SK-N-SH (cell line): ENCODE measurements around the gene AARS2. TPM values are rescaled to one million over a fixed set of nuclear protein-coding genes. Genes with fewer than 3 reads are reported as not detected.

Experiments used
- CTCF ChIA-PET: fragments of 300-600, 350-600 bp; formaldehyde crosslinking; extraction: SDS; loops from one replicate; lab custom pipeline; 2021; lab: Yijun Ruan, JAX
- POLR2A ChIA-PET: fragments of 350-600 bp; sonication (Branson Sonifier 250); formaldehyde crosslinking; extraction: SDS; loops from one replicate; lab custom pipeline; 2020; ENCODE audit warnings: antibody characterized with exemption, inconsistent platforms; lab: Yijun Ruan, JAX
- DNase-seq: peaks from one replicate; pipeline ENCODE4 v3.0.0; 2012
- H2AFZ ChIP-seq: fragments of 200-600 bp; sonication (generic); 2 replicates; pipeline ENCODE4 v1.8.1; 2016; ENCODE audit warnings: antibody characterized with exemption, mild to moderate bottlenecking, low read depth
- H3F3A ChIP-seq: fragments of 200-600 bp; sonication (generic); replicated peaks from 2 replicates; pipeline ENCODE3; 2016; ENCODE audit warnings: antibody characterized with exemption, mild to moderate bottlenecking; ENCODE audit not compliant: insufficient read depth
- H3K27ac ChIP-seq, 2 experiments: fragments of 200-500 bp in 1 of 2; fragments of 200-600 bp in 1 of 2; sonication (Bioruptor generic) in 1 of 2; sonication (generic), shearing (Covaris generic) in 1 of 2; 2 replicates each; pipeline versions ENCODE4 v1.5.1 to v1.6.1; 2014 to 2016; ENCODE audit warnings: low read depth in 2 of 2, inconsistent platforms in 1 of 2, low read length in 1 of 2, mild to moderate bottlenecking in 1 of 2, mixed read lengths in 1 of 2
- H3K27me3 ChIP-seq: fragments of 200-600 bp; sonication (generic), shearing (Covaris generic); 2 replicates; pipeline ENCODE4 v1.6.1; 2016; ENCODE audit warnings: mixed run types; ENCODE audit not compliant: insufficient read depth
- H3K36me3 ChIP-seq, 2 experiments: fragments of 200-500 bp in 1 of 2; fragments of 200-600 bp in 1 of 2; sonication (Bioruptor generic) in 1 of 2; sonication (generic) in 1 of 2; replicated peaks in 1 of 2; 2 replicates each; pipeline versions ENCODE3 to v1.5.1; 2014 to 2016; ENCODE audit warnings: low read length in 1 of 2, mild to moderate bottlenecking in 1 of 2; ENCODE audit not compliant: insufficient read depth in 2 of 2, control insufficient read depth in 1 of 2
- H3K4me1 ChIP-seq, 2 experiments: fragments of 200-500 bp in 1 of 2; fragments of 200-600 bp in 1 of 2; sonication (Bioruptor generic) in 1 of 2; sonication (generic), shearing (Covaris generic) in 1 of 2; 2 replicates each; pipeline versions ENCODE4 v1.5.1 to v1.6.1; 2014 to 2016; ENCODE audit warnings: low read depth in 1 of 2, low read length in 1 of 2, mixed run types in 1 of 2; ENCODE audit not compliant: insufficient read depth in 2 of 2, control insufficient read depth in 1 of 2
- H3K4me2 ChIP-seq: fragments of 200-600 bp; sonication (generic), shearing (Covaris generic); 2 replicates; pipeline ENCODE4 v1.6.1; 2017; ENCODE audit warnings: mixed run types
- H3K4me3 ChIP-seq, 2 experiments: fragments of 200-500 bp in 1 of 2; fragments of 200-600 bp in 1 of 2; sonication (Bioruptor generic) in 1 of 2; sonication (generic), shearing (Covaris generic) in 1 of 2; 2 replicates each; pipeline versions ENCODE4 v1.5.1 to v1.8.1; 2014 to 2016; ENCODE audit warnings: low read depth in 2 of 2, inconsistent platforms in 1 of 2, low read length in 1 of 2, mild to moderate bottlenecking in 1 of 2, mixed read lengths in 1 of 2, moderate library complexity in 1 of 2
- H3K79me2 ChIP-seq: fragments of 200-600 bp; sonication (generic); 2 replicates; pipeline ENCODE4 v1.8.1; 2017; ENCODE audit warnings: mild to moderate bottlenecking; ENCODE audit not compliant: insufficient read depth
- H3K9ac ChIP-seq: fragments of 200-600 bp; sonication (generic); 2 replicates; pipeline ENCODE4 v1.6.1; 2017; ENCODE audit warnings: mixed run types
- H3K9me2 ChIP-seq: fragments of 200-600 bp; sonication (generic); 2 replicates; pipeline ENCODE4 v1.6.1; 2017; ENCODE audit warnings: mixed run types
- H3K9me3 ChIP-seq: fragments of 200-600 bp; sonication (generic); 2 replicates; pipeline ENCODE4 v1.6.1; 2017; ENCODE audit warnings: mixed run types, mild to moderate bottlenecking, moderate library complexity
- H4K20me1 ChIP-seq: fragments of 200-600 bp; sonication (generic); 2 replicates; pipeline ENCODE4 v1.6.1; 2017; ENCODE audit warnings: mild to moderate bottlenecking, mixed run types; ENCODE audit not compliant: insufficient read depth
- CHD2 ChIP-seq: fragments of 150-350 bp; IDR thresholded peaks from 2 replicates; pipeline ENCODE4 v1.6.1; 2018; ENCODE audit warnings: low read length; ENCODE audit not compliant: partially characterized antibody
- ELF1 ChIP-seq: IDR thresholded peaks from 2 replicates; pipeline ENCODE4 v1.4.0; 2012
- EP300 ChIP-seq, 2 experiments: IDR thresholded peaks; 2 replicates each; pipeline versions ENCODE4 v1.4.0 to v1.6.1; 2012; ENCODE audit warnings: borderline replicate concordance in 1 of 2, low read depth in 1 of 2, low read length in 1 of 2
- EZH2phosphoT487 ChIP-seq: fragments of 200-600 bp; sonication (generic); IDR thresholded peaks from 2 replicates; pipeline ENCODE4 v1.6.1; 2017; ENCODE audit warnings: low read depth, mixed run types, mild to moderate bottlenecking, antibody characterized with exemption, moderate library complexity, borderline replicate concordance
- FOSL2 ChIP-seq: IDR thresholded peaks from 2 replicates; pipeline ENCODE4 v1.4.0; 2012; ENCODE audit warnings: low read depth, mild to moderate bottlenecking, moderate library complexity, borderline replicate concordance
- GABPA ChIP-seq: IDR thresholded peaks from 2 replicates; pipeline ENCODE4 v1.4.0; 2012; ENCODE audit warnings: low read depth, mild to moderate bottlenecking
- GATA2 ChIP-seq: sonication (generic); formaldehyde crosslinking; IDR thresholded peaks from 2 replicates; pipeline ENCODE4 v1.5.0; 2020; ENCODE audit warnings: mild to moderate bottlenecking, missing genetic modification reagents
- JUND ChIP-seq: IDR thresholded peaks from 2 replicates; pipeline ENCODE4 v1.4.0; 2012
- POLR2AphosphoS5 ChIP-seq: IDR thresholded peaks from 2 replicates; pipeline ENCODE4 v1.6.1; 2012; ENCODE audit warnings: low read depth, low read length
- RAD21 ChIP-seq: IDR thresholded peaks from 2 replicates; pipeline ENCODE4 v1.6.1; 2012; ENCODE audit warnings: mild to moderate bottlenecking, low read length
- RXRA ChIP-seq: IDR thresholded peaks from 2 replicates; pipeline ENCODE4 v1.4.0; 2012; ENCODE audit warnings: low read depth, mild to moderate bottlenecking, borderline replicate concordance
- TEAD4 ChIP-seq: IDR thresholded peaks from 2 replicates; pipeline ENCODE4 v1.4.0; 2012; ENCODE audit warnings: mild to moderate bottlenecking, borderline replicate concordance; ENCODE audit not compliant: insufficient read depth
- YY1 ChIP-seq: IDR thresholded peaks from 2 replicates; pipeline ENCODE4 v1.4.0; 2012; ENCODE audit warnings: low read depth, mild to moderate bottlenecking
- WGBS: methylation state at CpG from one replicate; pipeline ENCODE4 v1.1.6; 2017; ENCODE audit warnings: low lambda C conversion rate; 5-methylcytosine and 5-hydroxymethylcytosine counted together
- polyA plus RNA-seq, 3 experiments: library from polyadenylated mRNA; depleted of rRNA; stranded (reverse); fragments of >200 nt; gene quantifications; 2 replicates each; pipeline ENCODE4 v1.2.3, GENCODE V29; 2012
- TF ChIP-seq, protein P1 (sequence below): fragments of 150-350 bp; IDR thresholded peaks from 2 replicates; pipeline ENCODE4 v1.6.1; 2016; ENCODE audit warnings: mild to moderate bottlenecking, low read depth, low read length
- TF ChIP-seq, protein P2 (sequence below): IDR thresholded peaks from 2 replicates; pipeline ENCODE4 v1.6.1; 2012; ENCODE audit warnings: mild to moderate bottlenecking, low read depth, low read length, moderate library complexity
- TF ChIP-seq, protein P3 (sequence below): IDR thresholded peaks from 2 replicates; pipeline ENCODE4 v1.4.0; 2012; ENCODE audit warnings: low read depth

Gene AARS2
- polyA plus RNA-seq, 1 of the 3 experiments (the other 2 are of a cell fraction) = 9.5 TPM

DNA sequence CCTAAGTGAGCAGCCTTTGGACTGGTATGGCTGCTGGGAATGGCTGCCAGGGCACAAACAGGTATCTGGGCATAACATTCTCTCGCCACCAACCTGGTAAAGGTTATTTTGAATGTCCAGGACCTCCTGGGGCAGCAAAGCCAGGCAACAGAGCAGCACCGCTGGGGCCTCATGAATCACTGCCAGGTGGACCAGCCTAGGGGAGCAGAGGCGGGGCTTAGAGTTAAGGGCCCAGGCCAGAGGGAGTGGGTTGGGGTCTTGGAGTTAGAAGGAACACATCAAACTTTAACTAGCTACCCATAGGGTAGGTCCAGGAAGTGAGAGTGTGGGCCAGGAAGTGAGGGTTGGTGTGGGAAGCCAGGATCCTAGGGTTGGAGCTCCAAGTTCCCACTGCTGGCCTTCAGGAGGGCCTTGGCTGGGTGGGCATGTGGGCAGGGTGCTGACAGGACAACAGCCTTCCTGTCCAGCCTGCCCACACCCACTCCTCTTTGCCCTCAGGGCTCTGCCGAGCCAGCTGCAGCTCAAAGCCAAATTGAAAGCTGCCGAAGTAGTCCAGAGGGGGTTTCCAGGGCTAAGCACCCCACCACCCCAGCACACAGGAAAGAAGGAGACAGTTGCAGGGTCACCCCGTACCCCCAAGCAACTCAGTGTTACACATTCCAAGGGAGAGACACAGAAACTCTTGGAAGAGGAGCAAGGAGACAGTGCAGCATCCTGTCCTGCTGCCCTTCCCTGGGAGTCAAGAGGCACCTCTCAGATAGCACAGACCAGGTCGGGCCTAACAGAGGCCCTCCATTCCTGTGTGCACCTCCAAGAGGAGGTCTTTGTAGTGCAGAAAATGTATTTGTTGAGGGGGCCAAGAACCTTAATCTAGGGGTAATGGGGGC is 50.4 kb downstream of the AARS2 start:
- no peaks in the 10 kb centered on the region; the same call in 1 of the 2 replicates for H3K27me3 ChIP-seq
- H4K20me1 ChIP-seq = no peaks in the 10 kb centered on the region
- H3K36me3 ChIP-seq = peaks cover 0 to 10% of the 10 kb centered on the region in 2 experiments
- no peak for DNase-seq
- peak overlapping the region; percentile 94 for H3K4me2 ChIP-seq
- peaks cover 21% of the 10 kb centered on the region; the same call in 1 of the 2 replicates for H3K79me2 ChIP-seq
- TF ChIP-seq RAD21 (no peak), TEAD4 (no peak), EP300 (IDR thresholded peaks at IDR 0.05; ENCODE audit: borderline replicate concordance in 1 of 2, low read depth in 1 of 2, low read length in 1 of 2) (no peak), POLR2AphosphoS5 (no peak), JUND (no peak), FOSL2 (no peak), ELF1 (no peak), EZH2phosphoT487 (no peak), CHD2 (no peak), GABPA (no peak), GATA2 (CRISPR knock-in tag) (no peak), YY1 (no peak), RXRA (no peak)
- TF ChIP-seq, protein P1, sequence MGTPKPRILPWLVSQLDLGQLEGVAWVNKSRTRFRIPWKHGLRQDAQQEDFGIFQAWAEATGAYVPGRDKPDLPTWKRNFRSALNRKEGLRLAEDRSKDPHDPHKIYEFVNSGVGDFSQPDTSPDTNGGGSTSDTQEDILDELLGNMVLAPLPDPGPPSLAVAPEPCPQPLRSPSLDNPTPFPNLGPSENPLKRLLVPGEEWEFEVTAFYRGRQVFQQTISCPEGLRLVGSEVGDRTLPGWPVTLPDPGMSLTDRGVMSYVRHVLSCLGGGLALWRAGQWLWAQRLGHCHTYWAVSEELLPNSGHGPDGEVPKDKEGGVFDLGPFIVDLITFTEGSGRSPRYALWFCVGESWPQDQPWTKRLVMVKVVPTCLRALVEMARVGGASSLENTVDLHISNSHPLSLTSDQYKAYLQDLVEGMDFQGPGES = no peak
- TF ChIP-seq, protein P2, sequence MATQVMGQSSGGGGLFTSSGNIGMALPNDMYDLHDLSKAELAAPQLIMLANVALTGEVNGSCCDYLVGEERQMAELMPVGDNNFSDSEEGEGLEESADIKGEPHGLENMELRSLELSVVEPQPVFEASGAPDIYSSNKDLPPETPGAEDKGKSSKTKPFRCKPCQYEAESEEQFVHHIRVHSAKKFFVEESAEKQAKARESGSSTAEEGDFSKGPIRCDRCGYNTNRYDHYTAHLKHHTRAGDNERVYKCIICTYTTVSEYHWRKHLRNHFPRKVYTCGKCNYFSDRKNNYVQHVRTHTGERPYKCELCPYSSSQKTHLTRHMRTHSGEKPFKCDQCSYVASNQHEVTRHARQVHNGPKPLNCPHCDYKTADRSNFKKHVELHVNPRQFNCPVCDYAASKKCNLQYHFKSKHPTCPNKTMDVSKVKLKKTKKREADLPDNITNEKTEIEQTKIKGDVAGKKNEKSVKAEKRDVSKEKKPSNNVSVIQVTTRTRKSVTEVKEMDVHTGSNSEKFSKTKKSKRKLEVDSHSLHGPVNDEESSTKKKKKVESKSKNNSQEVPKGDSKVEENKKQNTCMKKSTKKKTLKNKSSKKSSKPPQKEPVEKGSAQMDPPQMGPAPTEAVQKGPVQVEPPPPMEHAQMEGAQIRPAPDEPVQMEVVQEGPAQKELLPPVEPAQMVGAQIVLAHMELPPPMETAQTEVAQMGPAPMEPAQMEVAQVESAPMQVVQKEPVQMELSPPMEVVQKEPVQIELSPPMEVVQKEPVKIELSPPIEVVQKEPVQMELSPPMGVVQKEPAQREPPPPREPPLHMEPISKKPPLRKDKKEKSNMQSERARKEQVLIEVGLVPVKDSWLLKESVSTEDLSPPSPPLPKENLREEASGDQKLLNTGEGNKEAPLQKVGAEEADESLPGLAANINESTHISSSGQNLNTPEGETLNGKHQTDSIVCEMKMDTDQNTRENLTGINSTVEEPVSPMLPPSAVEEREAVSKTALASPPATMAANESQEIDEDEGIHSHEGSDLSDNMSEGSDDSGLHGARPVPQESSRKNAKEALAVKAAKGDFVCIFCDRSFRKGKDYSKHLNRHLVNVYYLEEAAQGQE = no peak
- TF ChIP-seq, protein P3, sequence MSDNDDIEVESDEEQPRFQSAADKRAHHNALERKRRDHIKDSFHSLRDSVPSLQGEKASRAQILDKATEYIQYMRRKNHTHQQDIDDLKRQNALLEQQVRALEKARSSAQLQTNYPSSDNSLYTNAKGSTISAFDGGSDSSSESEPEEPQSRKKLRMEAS = no peak
- ChIA-PET POLR2A (no interaction called here), CTCF (interaction anchor here (1.3 to 2.2 kb wide), 8 partner anchors 9 to 166 kb away, joined by 4 to 11 read pairs (median 6); partner anchors contain the start of genes AARS2, HSP90AB1 and SLC29A1)
- peaks cover 7% of the 10 kb centered on the region for H3F3A ChIP-seq
- peak overlapping the region; percentile 80; the same call in 1 of the 2 replicates for H3K9ac ChIP-seq
- no peaks in the 10 kb centered on the region for H3K9me3 ChIP-seq
- peak overlapping the region; percentile 15 to 89; a peak in 3 of 4 replicates for H3K4me3 ChIP-seq
- no peak overlapping the region; a peak in 1 of 4 replicates for H3K27ac ChIP-seq
- WGBS = 83% methylated on average over 5 of the region's 7 CpGs
- H2AFZ ChIP-seq = no peak overlapping the region
- H3K9me2 ChIP-seq = no peaks in the 10 kb centered on the region
- peaks cover 16 to 31% of the 10 kb centered on the region in 2 experiments; a peak in 2 of 4 replicates for H3K4me1 ChIP-seq
